Measurements from ENCODE around the gene ZNF133. TPM values are rescaled to one million over a fixed set of nuclear protein-coding genes. Genes with fewer than 3 reads are reported as not detected.

Gene ZNF133
- 11.4 to 13.5 TPM (median 11.7 TPM) in 5 replicates for total RNA-seq (2022; extraction: Qiagen RNA extraction)

DNA sequence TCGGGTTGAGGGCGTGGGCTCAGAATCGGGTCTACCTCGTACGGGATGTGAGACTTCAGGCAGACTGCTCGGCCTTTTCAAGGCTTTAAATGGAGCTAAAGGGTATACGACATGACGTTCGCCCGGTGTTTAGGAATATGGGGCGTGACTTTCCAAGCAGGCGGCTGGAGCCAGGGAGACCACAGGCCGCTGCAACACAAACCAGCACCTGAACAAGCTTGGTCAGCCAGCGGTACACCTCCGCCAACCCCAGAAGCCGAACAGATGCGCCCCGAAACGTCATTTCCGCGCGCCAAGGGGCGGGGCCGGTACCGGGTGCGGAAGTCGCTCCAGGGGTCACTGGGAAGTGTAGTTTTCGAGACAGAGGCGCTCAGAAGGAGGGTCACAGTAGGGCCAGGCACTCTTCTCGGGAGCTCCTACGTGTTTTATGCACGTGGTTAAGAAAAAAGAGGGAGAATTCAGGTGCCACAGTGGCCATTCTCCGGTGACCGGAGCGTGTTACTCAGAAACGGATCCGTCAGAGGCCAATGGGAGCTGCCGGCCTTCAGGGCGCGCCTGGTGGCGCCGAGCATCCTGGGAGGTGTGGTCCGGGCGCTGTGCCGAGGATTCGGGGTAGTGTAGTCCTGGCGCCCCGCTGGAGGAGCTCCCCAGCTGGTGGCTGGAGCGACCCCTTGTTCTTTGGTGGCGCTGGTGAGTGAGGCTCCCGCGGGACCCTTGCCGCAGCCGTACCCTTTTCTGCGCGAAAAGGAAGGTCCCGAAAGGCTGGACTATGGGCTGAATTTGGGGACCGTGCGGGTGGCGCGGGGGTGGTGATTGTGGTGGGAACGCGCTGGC is at the start of gene ZNF133:
Gene ZNF133, plus strand, starts transcription at position 613 of the 834 bp plus-strand sequence. CDS start 17,160 bp downstream, outside the sequence.

Other genes starting within 250 kb of the ZNF133 start
- 0.21 to 0.43 TPM (median 0.33 TPM) in 4 of 5 replicates, not detected in the other for gene OVOL2, start 230.6 kb upstream of the ZNF133 start, total RNA-seq (2022; extraction: Qiagen RNA extraction)
- gene KAT14, start 150.7 kb upstream of the ZNF133 start, total RNA-seq (2022; extraction: Qiagen RNA extraction): 9.7 to 11.3 TPM (median 10.3 TPM) in 5 replicates
- gene PET117, start 150.7 kb upstream of the ZNF133 start, total RNA-seq (2022; extraction: Qiagen RNA extraction): 20.3 to 30.4 TPM (median 24.8 TPM) in 5 replicates
- 2.0 to 2.8 TPM (median 2.6 TPM) in 5 replicates for gene DZANK1, start 178.5 kb downstream of the ZNF133 start, total RNA-seq (2022; extraction: Qiagen RNA extraction)
- gene POLR3F, start 178.9 kb downstream of the ZNF133 start, total RNA-seq (2022; extraction: Qiagen RNA extraction): 14.0 to 24.8 TPM (median 15.4 TPM) in 5 replicates
- 10.6 to 15.9 TPM (median 15.0 TPM) in 5 replicates for gene RBBP9, start 208.7 kb downstream of the ZNF133 start, total RNA-seq (2022; extraction: Qiagen RNA extraction)
- gene SEC23B, start 219.4 kb downstream of the ZNF133 start, total RNA-seq (2022; extraction: Qiagen RNA extraction): 50.9 to 60.7 TPM (median 57.6 TPM) in 5 replicates

Data from A549 treated with dexamethasone at 1 μM for 4 hours (cell line).